Measurements from ENCODE around the gene CYBC1.

CYBC1 gene

GRCh38 chr17:82418001-82418986, 32.3 kb downstream of the CYBC1 start, which contains the start of the genes HEXD and OGFOD3:
TSS of gene HEXD (plus strand) at chr17:82418347. CDS start at chr17:82419800, 1,453 bp downstream.
TSS of gene OGFOD3 (minus strand) at chr17:82418586. CDS start at chr17:82418485, 101 bp downstream.
- Histone ChIP-seq H3K27me3 (ENCODE audit: control insufficient read depth, low read length) (no peaks in the 10 kb centered on the region), H3K36me3 (ENCODE audit: control insufficient read depth, low read length) (peaks cover 9% of the 10 kb centered on the region)

GRCh38 chr17:82416771-82417170, 33.8 kb downstream of the CYBC1 start:
- Histone ChIP-seq H3K27ac (ENCODE audit: low read depth, low read length) (no peak overlapping the region), H3K4me1 (ENCODE audit: control insufficient read depth, low read length) (peaks cover 17% of the 10 kb centered on the region), H3K4me2 (ENCODE audit: low read length) (no peak overlapping the region), H4K20me1 (ENCODE audit: control insufficient read depth, insufficient read depth, low read depth, low read length) (peaks cover 8% of the 10 kb centered on the region), H3F3A (ENCODE audit: control insufficient read depth, insufficient read depth) (no peaks in the 10 kb centered on the region; the same call in 1 of the 2 replicates), H3K9me2 (replicated peaks; ENCODE audit: control insufficient read depth, low read length) (no peaks in the 10 kb centered on the region), H3K79me2 (ENCODE audit: control insufficient read depth, low read length) (peaks cover 16% of the 10 kb centered on the region), H3K27me3 (ENCODE audit: control insufficient read depth, low read length) (no peaks in the 10 kb centered on the region), H3K4me3 (ENCODE audit: low read length) (no peak overlapping the region), H3K36me3 (ENCODE audit: control insufficient read depth, low read length) (peaks cover 9% of the 10 kb centered on the region), H3K9me3 (ENCODE audit: control insufficient read depth, insufficient read depth, low read length) (no peaks in the 10 kb centered on the region)
- TF ChIP-seq CTCF (IDR thresholded peaks at IDR 0.05; ENCODE audit: low read depth, low read length, poor library complexity, severe bottlenecking) (no peak), EZH2phosphoT487 (IDR thresholded peaks at IDR 0.05; ENCODE audit: borderline replicate concordance, low read length) (no peak)

More at GRCh38 chr17:82418001-82418986, 32.3 kb downstream of the CYBC1 start, which contains the start of the genes HEXD and OGFOD3:
- Histone ChIP-seq H4K20me1 (ENCODE audit: control insufficient read depth, insufficient read depth, low read depth, low read length) (peaks cover 8% of the 10 kb centered on the region), H3F3A (ENCODE audit: control insufficient read depth, insufficient read depth) (no peaks in the 10 kb centered on the region; the same call in 1 of the 2 replicates), H3K27ac (ENCODE audit: low read depth, low read length) (peak within 1 kb of the TSS; percentile 62), H3K4me1 (ENCODE audit: control insufficient read depth, low read length) (peaks cover 17% of the 10 kb centered on the region), H3K4me2 (ENCODE audit: low read length) (peak within 1 kb of the TSS; percentile 96), H3K9me3 (ENCODE audit: control insufficient read depth, insufficient read depth, low read length) (no peaks in the 10 kb centered on the region), H3K9me2 (replicated peaks; ENCODE audit: control insufficient read depth, low read length) (no peaks in the 10 kb centered on the region), H3K4me3 (ENCODE audit: low read length) (peak within 1 kb of the TSS; percentile 96), H3K79me2 (ENCODE audit: control insufficient read depth, low read length) (peaks cover 16% of the 10 kb centered on the region)
- TF ChIP-seq EZH2phosphoT487 (IDR thresholded peaks at IDR 0.05; ENCODE audit: borderline replicate concordance, low read length) (no peak), CTCF (IDR thresholded peaks at IDR 0.05; ENCODE audit: low read depth, low read length, poor library complexity, severe bottlenecking) (no peak)

DNA sequence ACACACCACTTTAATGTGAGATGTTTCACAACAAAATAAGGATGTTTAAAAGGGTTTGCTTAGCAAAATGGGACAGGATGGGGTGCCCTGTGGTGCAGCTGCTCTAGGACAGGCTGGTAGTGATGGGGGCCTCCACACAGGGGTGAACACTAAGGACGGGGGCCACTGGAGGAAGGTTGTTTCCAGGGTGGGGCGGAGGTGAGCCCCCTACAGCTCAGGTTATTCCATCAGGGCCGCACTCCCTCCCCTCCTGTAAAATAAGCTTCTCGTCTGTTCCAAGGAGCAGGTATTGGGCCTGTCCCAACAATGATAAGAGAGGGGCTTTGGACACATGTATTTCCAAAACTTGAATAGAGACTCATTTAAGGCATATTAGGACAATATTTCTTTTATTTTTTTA, 34.3 kb downstream of the CYBC1 start:
- no peaks in the 10 kb centered on the region; the same call in 1 of the 2 replicates for H3F3A ChIP-seq (ENCODE audit: control insufficient read depth, insufficient read depth)
- TF ChIP-seq EZH2phosphoT487 (IDR thresholded peaks at IDR 0.05; ENCODE audit: borderline replicate concordance, low read length), result no peak
- no peaks in the 10 kb centered on the region for H3K27me3 ChIP-seq (ENCODE audit: control insufficient read depth, low read length)
- no peak overlapping the region for H3K27ac ChIP-seq (ENCODE audit: low read depth, low read length)
- no peak overlapping the region for H3K4me2 ChIP-seq (ENCODE audit: low read length)
- peaks cover 9% of the 10 kb centered on the region for H3K36me3 ChIP-seq (ENCODE audit: control insufficient read depth, low read length)
- peaks cover 17% of the 10 kb centered on the region for H3K4me1 ChIP-seq (ENCODE audit: control insufficient read depth, low read length)
- H4K20me1 ChIP-seq (ENCODE audit: control insufficient read depth, insufficient read depth, low read depth, low read length), result peaks cover 8% of the 10 kb centered on the region
- H3K4me3 ChIP-seq (ENCODE audit: low read length), result no peak overlapping the region
- no peaks in the 10 kb centered on the region for H3K9me2 ChIP-seq (replicated peaks; ENCODE audit: control insufficient read depth, low read length)
- no peaks in the 10 kb centered on the region for H3K9me3 ChIP-seq (ENCODE audit: control insufficient read depth, insufficient read depth, low read length)
- peaks cover 16% of the 10 kb centered on the region for H3K79me2 ChIP-seq (ENCODE audit: control insufficient read depth, low read length)
